NCI-H2227 (cell line): ENCODE results near the gene SORBS1.
A peak's percentile ranks its signal among the peaks of the same experiment; 100 is the strongest.

Source experiments
- DNase-seq: peaks from one replicate; lab custom pipeline; 2025; ENCODE audit not compliant: unreplicated experiment; lab: John Stamatoyannopoulos, UW

SORBS1 gene

DNA sequence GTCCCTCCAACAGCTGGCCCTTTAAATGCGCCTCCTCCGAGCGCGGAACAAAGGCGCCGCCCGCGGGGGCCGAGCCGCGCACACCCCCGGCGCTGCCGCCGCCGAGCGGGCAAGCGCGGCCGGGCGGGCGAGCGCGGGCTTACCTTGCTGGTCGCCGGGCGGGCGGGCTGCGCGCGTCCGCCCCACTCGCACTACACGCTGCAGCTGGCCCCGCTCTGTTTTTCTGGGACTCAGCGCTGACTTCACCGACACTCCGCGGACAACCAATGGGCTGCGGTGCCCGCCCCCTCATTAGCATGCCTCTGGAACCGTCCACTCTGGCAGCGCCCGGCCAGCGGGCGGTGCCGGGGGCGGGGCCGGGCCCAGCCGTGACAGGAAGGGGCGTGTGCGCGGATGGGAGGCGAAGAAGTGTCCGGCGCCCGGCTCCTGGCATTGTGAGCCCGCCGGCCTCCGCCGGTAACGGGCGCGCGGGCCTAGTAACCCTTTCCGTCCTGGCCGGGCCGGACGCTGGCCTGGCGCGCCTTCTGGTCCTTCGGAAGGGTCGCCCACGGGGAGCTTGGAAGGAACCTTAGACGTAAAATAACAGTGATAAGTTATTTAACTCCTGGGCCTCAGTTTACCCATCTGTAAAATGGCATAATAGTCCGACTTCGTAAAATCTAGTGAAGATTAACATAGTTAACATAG is at the start of gene SORBS1:
Gene SORBS1 (minus strand): TSS at position 195 of the 687 bp plus-strand sequence. CDS start 120,236 bp downstream, outside the sequence.
- peak; percentile 96 for DNase-seq

- no peak for DNase-seq
Observed at GRCh38 chr10:95610727-95611126, 49.6 kb upstream of the SORBS1 start.

DNA sequence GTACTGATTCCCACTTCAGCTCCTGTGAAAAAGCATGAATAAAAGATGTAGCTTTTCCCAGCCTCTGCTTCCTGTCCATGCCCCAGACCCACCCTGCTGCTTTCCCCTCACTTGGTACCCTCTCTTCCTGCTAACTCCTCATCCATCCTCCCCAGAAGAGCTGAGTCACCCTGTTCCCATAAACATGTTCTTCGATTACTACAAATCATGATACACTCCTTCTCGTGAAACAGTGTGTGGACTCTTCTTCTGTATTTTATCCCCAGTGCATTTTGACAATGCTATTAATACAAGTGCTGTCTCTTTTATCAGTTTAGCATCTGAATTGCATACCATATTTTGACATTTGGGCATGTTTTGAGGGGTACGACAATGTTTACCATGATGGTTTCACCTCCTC is 45.8 kb upstream of the SORBS1 start:
- DNase-seq: no peak

DNA sequence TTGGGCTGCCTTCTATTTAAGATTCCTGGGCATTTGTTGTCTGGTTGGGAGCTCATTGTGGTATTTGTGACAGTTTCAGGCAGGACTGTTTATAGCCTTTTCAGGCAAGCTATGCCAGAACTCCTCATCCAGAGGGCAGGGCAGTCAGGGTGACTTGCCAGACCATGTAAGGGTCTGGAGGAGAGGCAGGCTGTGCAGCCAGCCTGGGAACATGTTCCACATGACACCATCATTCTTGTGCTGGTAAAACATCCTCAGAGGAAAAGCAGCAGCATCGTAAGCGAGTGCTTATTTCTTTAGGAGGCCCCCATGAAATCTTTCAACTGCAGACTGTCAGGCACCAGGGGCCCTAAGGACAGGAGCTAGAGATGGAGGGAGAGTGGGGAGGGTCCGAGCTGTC is 44.0 kb upstream of the SORBS1 start:
- no peak for DNase-seq

DNA sequence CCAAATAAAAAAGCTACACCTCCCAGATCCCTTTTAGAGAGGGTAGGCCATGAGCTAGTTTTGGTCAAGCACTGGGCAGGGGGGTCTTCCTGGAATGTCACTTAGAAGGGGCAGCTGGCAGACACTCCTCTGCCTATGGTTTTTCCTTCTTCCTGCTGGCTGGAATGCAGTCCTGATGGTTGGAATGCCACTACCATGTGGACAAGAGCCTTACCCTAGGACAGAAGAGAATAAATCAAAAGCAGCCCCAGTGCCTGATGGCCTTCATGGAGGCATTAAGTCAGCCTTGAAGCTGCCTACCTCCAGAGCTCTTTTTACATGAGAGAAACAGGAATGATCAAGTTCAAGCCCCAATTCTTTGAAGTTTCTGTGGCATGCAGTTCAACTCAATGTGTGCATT is 43.5 kb upstream of the SORBS1 start:
- DNase-seq: no peak

GRCh38 chr10:95602382-95602781 is 41.2 kb upstream of the SORBS1 start:
- DNase-seq: no peak

- peak; percentile 85 for DNase-seq
Observed at GRCh38 chr10:95601116-95601719, 40.0 kb upstream of the SORBS1 start.

- no peak for DNase-seq
Observed at GRCh38 chr10:95600158-95600557, 39.0 kb upstream of the SORBS1 start.

DNA sequence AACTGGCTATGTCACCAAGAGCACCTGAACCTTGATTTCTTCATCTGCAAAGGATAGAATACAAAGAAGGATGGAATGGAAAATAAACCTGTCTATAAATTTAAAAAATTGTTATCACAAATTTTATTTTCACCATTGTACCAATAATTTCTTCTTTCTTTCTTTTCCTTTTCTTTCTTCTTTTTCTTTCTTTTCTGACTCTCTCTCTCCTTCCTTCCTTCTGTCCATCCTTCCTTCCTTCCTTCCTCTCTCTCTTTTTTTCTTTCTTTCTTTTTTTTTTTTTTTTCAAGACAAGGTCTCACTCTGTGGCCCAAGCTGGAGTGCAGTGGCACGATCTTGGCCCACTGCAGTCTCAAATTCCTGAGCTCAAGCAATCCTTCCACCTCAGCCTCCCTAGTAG is 36.6 kb upstream of the SORBS1 start:
- no peak for DNase-seq

GRCh38 chr10:95588025-95588424 is 26.9 kb upstream of the SORBS1 start:
- DNase-seq: no peak

DNA sequence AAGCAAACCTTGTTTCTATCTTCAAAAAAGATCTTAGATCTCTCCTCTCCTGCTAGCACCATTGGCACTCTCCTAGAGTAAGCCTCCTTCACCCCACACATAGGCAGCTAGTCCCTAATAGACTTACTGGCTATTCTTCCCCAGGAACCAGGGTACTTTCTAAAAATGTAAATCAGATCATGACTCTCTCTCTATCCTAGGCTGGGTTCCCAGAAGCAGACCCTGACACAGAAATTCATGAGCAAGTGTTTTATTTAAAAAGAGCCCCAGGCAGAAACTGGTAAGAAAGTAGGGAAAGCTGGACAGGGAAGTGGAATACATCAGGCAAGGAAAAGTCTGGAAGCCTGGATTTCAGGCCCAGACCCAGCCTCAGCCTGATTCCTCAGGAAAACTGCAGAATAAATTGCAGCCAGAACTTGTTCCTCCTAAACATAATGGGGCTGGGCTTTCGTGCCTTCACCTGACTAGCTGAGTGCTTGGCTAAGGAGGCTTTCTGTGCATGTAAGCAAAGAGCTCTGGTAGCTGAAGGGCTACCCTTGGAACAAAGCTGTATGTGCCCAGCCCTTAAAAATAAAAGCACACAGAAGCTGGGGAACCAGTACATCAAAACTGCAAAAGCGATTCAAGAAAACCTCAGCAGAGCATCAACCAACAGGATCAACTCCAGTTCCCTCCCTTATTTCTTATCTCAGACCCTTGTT is 18.8 kb upstream of the SORBS1 start:
- DNase-seq: no peak

DNA sequence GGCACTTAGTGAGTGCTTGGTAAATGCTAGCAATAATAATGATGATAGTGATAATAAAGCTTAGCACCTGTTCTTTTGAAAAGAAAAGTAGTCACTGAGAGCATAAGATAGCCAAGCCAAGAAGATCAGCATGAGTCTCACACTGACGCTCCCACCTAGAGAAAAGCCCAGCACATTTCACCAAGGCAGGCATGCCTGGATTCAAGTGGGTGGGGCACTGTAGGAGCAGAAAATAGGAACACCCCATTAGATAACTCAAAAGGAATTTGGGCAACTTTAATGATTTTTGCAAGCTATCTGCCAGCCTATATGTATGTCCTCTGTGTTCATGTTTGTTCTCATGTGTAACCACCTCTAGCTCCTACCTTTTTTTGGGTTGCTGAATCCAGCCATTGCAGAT is 18.1 kb upstream of the SORBS1 start:
- DNase-seq: no peak

GRCh38 chr10:95578619-95579018 is 17.4 kb upstream of the SORBS1 start:
- no peak for DNase-seq

- DNase-seq: no peak
Observed at GRCh38 chr10:95574649-95575365, 13.6 kb upstream of the SORBS1 start.

DNA sequence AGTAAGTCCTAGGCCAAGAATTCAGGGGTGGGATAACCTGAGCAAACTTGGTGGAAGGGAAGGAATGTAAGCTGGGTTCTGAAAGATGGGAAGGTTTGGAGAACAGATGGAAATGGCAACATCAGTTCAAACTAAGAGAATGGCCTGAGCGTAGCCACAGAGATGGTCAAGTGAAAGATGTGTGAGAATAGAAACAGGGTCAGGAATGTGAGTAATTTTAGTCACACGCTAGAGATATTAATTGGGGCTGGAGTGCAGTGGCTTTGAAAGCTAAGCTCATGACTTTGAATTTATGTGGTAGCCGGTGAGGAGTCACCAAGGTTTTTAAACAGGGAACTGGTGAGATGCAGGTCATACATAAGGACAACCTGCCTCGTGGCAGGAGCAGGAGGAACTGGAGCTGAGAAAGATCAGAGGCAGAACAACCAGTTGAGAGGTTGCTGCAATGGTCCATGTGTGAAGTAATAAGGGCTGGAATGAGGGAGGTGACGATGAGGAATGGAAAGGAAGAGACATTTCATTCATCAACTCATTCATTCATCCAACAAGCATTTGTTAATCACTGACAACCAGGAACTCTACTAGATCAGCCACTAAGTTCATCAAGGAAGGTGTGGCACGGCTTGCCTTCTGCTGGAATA is 12.9 kb upstream of the SORBS1 start:
- DNase-seq: no peak

- no peak for DNase-seq
Observed at GRCh38 chr10:95573527-95573926, 12.4 kb upstream of the SORBS1 start.

- DNase-seq: peak; percentile 2
Observed at GRCh38 chr10:95572131-95572820, 11.1 kb upstream of the SORBS1 start.

DNA sequence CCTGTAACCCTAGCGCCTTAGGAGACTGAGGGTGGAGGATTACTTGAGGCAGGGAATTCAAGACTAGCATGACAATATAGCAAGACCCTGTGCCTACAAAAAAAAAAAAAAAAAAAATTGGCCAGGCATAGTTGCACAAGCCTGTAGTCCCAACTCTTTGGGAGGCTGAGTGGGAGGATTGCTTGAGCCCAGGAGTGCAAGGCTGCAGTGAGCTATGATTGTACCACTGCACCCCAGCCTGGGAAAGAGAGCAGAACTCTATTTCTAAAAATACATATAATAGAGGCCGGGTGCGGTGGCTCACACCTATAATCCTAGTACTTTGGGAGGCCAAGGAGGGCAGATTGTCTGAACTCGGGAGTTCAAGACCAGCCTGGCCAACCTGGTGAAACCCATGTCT is 10.2 kb upstream of the SORBS1 start:
- no peak for DNase-seq

GRCh38 chr10:95569368-95569767 is 8.2 kb upstream of the SORBS1 start:
- no peak for DNase-seq

DNA sequence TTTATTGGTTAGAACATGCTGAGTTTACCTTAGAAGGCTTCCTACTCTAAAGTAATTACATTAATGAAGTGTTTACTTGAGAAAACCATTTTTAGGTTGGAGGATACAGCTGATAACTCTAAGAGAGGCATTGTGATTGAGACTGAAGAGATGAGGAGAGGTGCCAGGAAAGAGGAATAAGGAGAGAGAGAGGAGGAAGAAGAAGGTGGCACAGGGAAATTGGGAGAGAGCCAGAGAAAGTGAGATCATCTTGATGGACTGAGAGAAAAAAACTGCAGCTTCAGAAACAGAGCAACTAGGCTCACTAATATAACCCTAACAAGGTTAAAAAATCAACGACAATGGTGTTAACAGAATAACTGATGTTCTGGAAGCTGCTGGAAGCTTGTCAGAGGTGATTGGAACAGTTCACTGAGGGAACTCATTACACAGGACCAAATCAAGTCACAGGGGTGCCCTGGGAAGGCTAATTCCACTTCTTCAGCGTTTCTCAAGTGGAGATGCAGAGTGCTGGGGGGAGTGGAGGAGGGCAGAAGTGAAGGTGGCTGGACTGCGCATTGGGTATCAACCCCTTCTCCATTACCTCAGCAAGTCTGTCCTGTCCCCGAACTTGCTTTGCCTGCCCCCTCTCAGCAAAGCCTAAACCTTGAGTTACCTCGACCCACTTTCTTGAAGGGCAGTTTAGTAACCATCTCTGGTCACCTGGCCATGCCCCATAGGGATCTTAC is 6.9 kb upstream of the SORBS1 start:
- DNase-seq: no peak
